ENCODE measurements around the gene RASA3.
"Not testable (repeated sequence)": the region's sequence is repeated elsewhere in the genome, so short reads cannot be mapped to it uniquely, and the experiment has no call there.

RASA3 gene

GRCh38 chr13:114081761-114082681 lies 50.4 kb downstream of the RASA3 start:
- DNase-seq (ENCODE audit: low read depth): no peak

- no peak for DNase-seq (ENCODE audit: low read depth)
Measured at GRCh38 chr13:114080739-114081561, 51.5 kb downstream of the RASA3 start.

DNA sequence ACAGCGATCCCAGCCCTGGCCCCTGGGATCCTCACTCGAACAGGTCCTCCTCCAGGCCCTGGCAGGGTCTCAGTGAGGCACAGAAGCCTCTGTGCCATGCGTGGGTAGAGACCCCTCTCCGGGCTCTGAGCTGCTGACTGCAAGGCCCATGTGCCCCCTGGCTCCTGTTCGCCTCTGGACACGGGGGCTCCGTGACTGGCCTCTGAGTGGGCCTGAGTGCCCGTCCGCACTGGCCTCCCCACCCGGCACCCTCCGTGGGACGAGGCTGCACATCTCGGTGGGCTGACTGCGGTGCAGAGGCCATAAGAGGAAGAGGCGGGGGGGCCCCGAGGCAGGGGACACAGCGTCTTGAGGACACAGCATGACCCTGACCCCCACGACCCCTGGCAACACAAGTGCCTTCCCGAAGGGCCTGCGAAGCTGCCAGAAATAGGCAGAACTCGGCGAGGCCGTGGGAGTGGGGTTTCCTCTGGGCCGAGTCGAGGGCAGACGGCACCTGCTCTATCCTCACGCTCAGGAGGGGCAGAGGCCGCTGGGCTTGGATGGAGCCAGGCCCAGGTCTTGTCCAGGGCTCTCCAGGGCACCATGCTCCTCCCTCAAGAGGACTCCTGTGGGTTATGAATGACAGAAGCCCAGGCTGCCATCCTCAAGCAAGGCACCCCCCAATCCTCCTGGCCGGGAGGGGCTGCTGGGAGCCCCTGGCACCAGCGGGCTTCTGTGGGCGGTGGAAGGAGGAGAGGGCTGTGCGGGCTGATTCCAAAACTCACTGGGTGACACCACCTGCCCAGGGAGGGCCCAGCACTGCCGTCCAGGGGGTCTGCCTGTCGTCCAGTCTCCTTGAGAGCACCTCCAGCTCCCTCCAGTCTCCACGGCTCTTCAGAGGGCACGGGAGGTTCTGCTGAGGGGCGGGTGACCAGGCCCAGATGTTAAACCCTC lies 52.6 kb downstream of the RASA3 start:
- no peak for DNase-seq (ENCODE audit: low read depth)

- no peak for DNase-seq (ENCODE audit: low read depth)
Measured at GRCh38 chr13:114078461-114079451, 53.7 kb downstream of the RASA3 start.

DNA sequence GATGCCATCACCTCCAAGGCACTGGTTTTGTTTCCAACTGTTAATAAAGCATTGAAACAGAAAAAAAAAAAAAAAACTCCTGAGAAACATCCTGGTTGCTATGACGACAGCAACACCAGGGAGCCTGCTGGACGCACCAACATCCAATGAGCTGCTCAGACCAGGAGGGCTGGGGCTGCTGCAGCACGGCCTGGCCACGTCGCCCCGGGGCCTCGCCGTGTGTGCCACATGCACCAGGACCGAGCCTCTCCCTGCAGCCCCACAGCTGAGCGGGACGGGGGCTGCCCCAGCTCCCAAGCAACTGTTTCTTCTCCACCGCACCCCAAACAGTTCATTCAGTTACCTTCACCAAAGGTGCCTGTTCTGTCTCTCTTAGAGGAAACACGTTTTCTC lies 54.5 kb downstream of the RASA3 start:
- DNase-seq (ENCODE audit: low read depth): no peak

- no peak for DNase-seq (ENCODE audit: low read depth)
Measured at GRCh38 chr13:114077099-114077932, 55.1 kb downstream of the RASA3 start.

- DNase-seq (ENCODE audit: low read depth): no peak
Measured at GRCh38 chr13:114076329-114077090, 55.9 kb downstream of the RASA3 start.

DNA sequence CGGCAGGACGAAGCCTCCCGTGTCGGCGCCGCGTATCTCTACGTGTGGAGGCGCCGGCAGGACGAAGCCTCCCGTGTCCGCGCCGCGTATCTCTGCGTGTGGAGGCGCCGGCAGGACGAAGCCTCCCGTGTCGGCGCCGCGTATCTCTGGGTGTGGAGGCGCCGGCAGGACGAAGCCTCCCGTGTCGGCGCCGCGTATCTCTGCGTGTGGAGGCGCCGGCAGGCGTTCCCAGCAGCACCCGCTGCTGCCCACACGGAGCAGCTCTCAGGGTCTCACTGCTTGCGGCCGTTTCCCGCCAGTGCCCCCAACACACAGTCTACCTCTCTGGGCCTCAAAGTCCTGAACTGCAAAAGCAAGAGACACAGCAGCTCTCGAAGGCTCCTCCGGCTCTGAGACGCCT lies 56.6 kb downstream of the RASA3 start:
- not testable (repeated sequence) for DNase-seq (ENCODE audit: low read depth)

DNA sequence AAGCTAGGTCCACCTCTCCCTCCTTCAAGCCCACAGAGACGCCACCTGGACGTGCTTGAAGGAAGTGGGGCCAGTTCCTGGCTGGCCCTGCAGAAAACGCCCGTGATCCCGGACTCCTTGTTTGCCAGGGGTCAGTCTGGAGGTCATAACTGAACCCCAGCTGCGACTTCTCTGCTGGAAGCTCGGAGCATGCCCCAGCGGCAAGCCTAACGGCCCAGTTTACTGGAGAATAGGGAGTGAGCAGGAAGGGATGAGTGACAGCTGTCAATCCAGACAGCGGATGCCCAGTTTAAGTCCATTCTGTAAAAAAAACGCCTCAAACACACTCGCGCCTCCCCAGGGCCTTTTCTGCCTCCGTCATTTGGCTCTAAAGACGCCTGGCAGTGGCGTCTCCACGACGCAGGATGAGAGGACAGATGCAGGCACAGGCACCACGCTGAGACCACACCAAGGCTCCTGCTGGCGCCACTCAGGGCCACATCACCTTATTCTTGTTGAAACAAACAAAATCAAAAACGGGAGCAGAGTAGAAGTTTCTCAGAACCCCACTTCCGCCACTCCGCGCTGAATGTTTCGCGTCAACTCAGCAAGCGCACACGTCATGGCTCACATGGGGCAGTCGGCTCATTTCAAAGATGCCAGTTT lies 57.6 kb downstream of the RASA3 start:
- DNase-seq (ENCODE audit: low read depth): no peak

DNA sequence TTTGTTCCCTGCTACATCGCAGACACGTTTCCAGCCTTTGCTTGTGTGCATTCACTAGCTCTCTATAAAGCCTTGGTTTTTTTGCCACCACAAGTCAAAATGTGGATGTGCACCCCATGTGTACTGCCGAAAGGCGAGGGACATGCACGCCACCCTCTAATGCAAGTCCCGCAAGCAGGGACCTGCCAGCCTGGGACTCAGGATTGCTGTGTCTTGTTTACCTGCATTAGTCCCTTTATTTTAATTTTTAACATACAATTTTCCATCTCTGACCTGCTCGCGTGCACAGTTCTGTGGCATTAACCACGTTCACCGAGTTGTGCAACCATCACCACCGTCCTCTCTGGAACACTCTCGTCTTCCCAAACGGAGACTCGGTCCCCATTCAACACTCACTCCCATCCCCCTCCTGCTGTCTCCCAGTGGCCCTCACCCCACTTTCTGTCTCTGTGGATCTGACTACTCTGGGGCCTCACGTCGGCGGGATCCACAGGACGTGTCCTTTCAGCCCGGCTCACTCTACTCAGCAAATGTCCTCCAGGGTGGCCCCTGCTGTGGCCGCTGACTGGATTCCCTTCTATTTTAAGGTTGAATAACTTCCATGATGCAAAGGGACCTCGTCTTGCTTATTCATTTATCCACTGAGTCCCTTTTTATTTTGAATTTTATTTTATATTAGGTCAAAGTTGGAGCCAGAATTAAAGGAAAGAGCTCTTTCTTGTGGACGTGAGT lies 58.4 kb downstream of the RASA3 start:
- DNase-seq (ENCODE audit: low read depth): no peak

DNA sequence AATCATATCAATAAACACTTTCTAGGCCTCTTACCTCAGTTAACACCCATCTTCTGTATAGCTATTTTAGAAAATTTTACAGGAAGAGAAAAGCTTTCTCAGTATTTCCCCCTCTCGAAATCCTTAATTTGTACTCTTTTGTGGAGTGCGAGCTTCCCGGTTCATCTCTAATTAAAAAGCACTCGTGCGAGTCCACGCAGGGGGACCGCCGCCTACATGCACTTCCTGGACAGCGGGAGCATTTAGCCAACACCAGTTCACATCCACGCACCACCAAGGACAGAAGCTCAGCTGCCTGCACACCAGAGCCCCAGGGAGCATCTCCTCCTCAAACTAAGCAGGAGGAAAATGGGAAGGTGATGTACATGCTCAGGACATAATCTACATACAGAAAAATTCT lies 60.0 kb downstream of the RASA3 start:
- no peak for DNase-seq (ENCODE audit: low read depth)

- DNase-seq (ENCODE audit: low read depth): no peak
Measured at GRCh38 chr13:114071991-114072390, 60.4 kb downstream of the RASA3 start.

DNA sequence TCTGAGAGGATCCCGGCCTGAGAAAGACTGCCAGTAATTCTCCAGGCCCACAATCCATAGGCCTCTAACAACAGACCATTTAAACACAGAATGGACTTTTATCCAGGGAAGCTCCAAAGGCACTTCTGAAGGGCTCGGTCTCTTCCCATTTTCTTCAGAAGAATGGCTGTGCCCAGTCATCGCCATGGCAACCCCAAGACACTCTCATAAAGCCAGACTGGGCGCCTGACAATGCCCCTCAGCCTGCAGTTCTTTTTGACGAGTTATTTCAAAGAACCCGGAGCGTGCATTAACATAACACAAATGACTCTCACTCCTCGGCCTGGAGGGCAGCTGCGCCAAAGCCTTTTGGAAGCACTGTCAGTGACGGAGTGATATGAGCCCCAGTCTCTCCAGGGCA lies 61.0 kb downstream of the RASA3 start:
- DNase-seq (ENCODE audit: low read depth): no peak

GRCh38 chr13:114070098-114070799 lies 62.2 kb downstream of the RASA3 start:
- no peak for DNase-seq (ENCODE audit: low read depth)

GRCh38 chr13:114069376-114070097 lies 62.9 kb downstream of the RASA3 start:
- DNase-seq (ENCODE audit: low read depth): no peak

- DNase-seq (ENCODE audit: low read depth): no peak
Measured at GRCh38 chr13:114068656-114069318, 63.6 kb downstream of the RASA3 start.

Data from stimulated activated CD8-positive, alpha-beta memory T cell treated with anti-CD3 and anti-CD28 coated beads, Interleukin-15, amount 100 ng/mL, for 24 hours (primary cell).